ENCODE results near the gene ITPRID1.

The ITPRID1 gene

GRCh38 chr7:31646942-31647341 lies 133.1 kb downstream of the ITPRID1 start:
- no peaks in the 10 kb centered on the region for H3K79me2 ChIP-seq (ENCODE audit: control insufficient read depth, low read length)
- H3K27me3 ChIP-seq (ENCODE audit: control insufficient read depth, low read length) = no peaks in the 10 kb centered on the region
- no peaks in the 10 kb centered on the region for H3F3A ChIP-seq (ENCODE audit: control insufficient read depth, insufficient read depth)
- no peaks in the 10 kb centered on the region for H3K9me2 ChIP-seq (replicated peaks; ENCODE audit: control insufficient read depth, low read length)
- TF ChIP-seq EZH2phosphoT487 (IDR thresholded peaks at IDR 0.05; ENCODE audit: borderline replicate concordance, low read length) = no peak
- no peak for TF ChIP-seq CTCF (IDR thresholded peaks at IDR 0.05; ENCODE audit: low read depth, low read length, poor library complexity, severe bottlenecking)
- no peaks in the 10 kb centered on the region for H3K4me1 ChIP-seq (ENCODE audit: control insufficient read depth, low read length)
- no peak overlapping the region for H3K27ac ChIP-seq (ENCODE audit: low read depth, low read length)
- H3K4me2 ChIP-seq (ENCODE audit: low read length) = no peak overlapping the region
- H4K20me1 ChIP-seq (ENCODE audit: control insufficient read depth, insufficient read depth, low read depth, low read length) = no peaks in the 10 kb centered on the region
- H3K36me3 ChIP-seq (ENCODE audit: control insufficient read depth, low read length) = no peaks in the 10 kb centered on the region
- no peak overlapping the region for H3K4me3 ChIP-seq (ENCODE audit: low read length)
- no peaks in the 10 kb centered on the region for H3K9me3 ChIP-seq (ENCODE audit: control insufficient read depth, insufficient read depth, low read length)

- Histone ChIP-seq H3K4me2 (ENCODE audit: low read length) (no peak overlapping the region), H3K36me3 (ENCODE audit: control insufficient read depth, low read length) (no peaks in the 10 kb centered on the region), H4K20me1 (ENCODE audit: control insufficient read depth, insufficient read depth, low read depth, low read length) (no peaks in the 10 kb centered on the region), H3K27ac (ENCODE audit: low read depth, low read length) (no peak overlapping the region), H3K79me2 (ENCODE audit: control insufficient read depth, low read length) (no peaks in the 10 kb centered on the region), H3F3A (ENCODE audit: control insufficient read depth, insufficient read depth) (no peaks in the 10 kb centered on the region), H3K9me3 (ENCODE audit: control insufficient read depth, insufficient read depth, low read length) (no peaks in the 10 kb centered on the region), H3K27me3 (ENCODE audit: control insufficient read depth, low read length) (no peaks in the 10 kb centered on the region), H3K9me2 (replicated peaks; ENCODE audit: control insufficient read depth, low read length) (no peaks in the 10 kb centered on the region), H3K4me1 (ENCODE audit: control insufficient read depth, low read length) (no peaks in the 10 kb centered on the region), H3K4me3 (ENCODE audit: low read length) (no peak overlapping the region)
- no peak for TF ChIP-seq CTCF (IDR thresholded peaks at IDR 0.05; ENCODE audit: low read depth, low read length, poor library complexity, severe bottlenecking)
- no peak for TF ChIP-seq EZH2phosphoT487 (IDR thresholded peaks at IDR 0.05; ENCODE audit: borderline replicate concordance, low read length)
Measured at GRCh38 chr7:31647511-31647910, 133.6 kb downstream of the ITPRID1 start.

GRCh38 chr7:31648288-31648687 lies 134.4 kb downstream of the ITPRID1 start:
- Histone ChIP-seq H3K27ac (ENCODE audit: low read depth, low read length) (no peak overlapping the region), H3K9me2 (replicated peaks; ENCODE audit: control insufficient read depth, low read length) (no peaks in the 10 kb centered on the region), H3K4me3 (ENCODE audit: low read length) (no peak overlapping the region), H3K27me3 (ENCODE audit: control insufficient read depth, low read length) (no peaks in the 10 kb centered on the region), H3F3A (ENCODE audit: control insufficient read depth, insufficient read depth) (no peaks in the 10 kb centered on the region), H3K36me3 (ENCODE audit: control insufficient read depth, low read length) (no peaks in the 10 kb centered on the region), H3K79me2 (ENCODE audit: control insufficient read depth, low read length) (no peaks in the 10 kb centered on the region), H4K20me1 (ENCODE audit: control insufficient read depth, insufficient read depth, low read depth, low read length) (no peaks in the 10 kb centered on the region), H3K4me2 (ENCODE audit: low read length) (no peak overlapping the region), H3K9me3 (ENCODE audit: control insufficient read depth, insufficient read depth, low read length) (no peaks in the 10 kb centered on the region), H3K4me1 (ENCODE audit: control insufficient read depth, low read length) (no peaks in the 10 kb centered on the region)
- TF ChIP-seq CTCF (IDR thresholded peaks at IDR 0.05; ENCODE audit: low read depth, low read length, poor library complexity, severe bottlenecking) = peak; percentile 18
- no peak for TF ChIP-seq EZH2phosphoT487 (IDR thresholded peaks at IDR 0.05; ENCODE audit: borderline replicate concordance, low read length)

GRCh38 chr7:31648880-31649279 lies 135.0 kb downstream of the ITPRID1 start:
- H3K9me2 ChIP-seq (replicated peaks; ENCODE audit: control insufficient read depth, low read length) = no peaks in the 10 kb centered on the region
- no peak for TF ChIP-seq EZH2phosphoT487 (IDR thresholded peaks at IDR 0.05; ENCODE audit: borderline replicate concordance, low read length)
- no peak for TF ChIP-seq CTCF (IDR thresholded peaks at IDR 0.05; ENCODE audit: low read depth, low read length, poor library complexity, severe bottlenecking)
- H3K9me3 ChIP-seq (ENCODE audit: control insufficient read depth, insufficient read depth, low read length) = no peaks in the 10 kb centered on the region
- H3F3A ChIP-seq (ENCODE audit: control insufficient read depth, insufficient read depth) = no peaks in the 10 kb centered on the region
- no peak overlapping the region for H3K4me2 ChIP-seq (ENCODE audit: low read length)
- no peak overlapping the region for H3K4me3 ChIP-seq (ENCODE audit: low read length)
- no peaks in the 10 kb centered on the region for H4K20me1 ChIP-seq (ENCODE audit: control insufficient read depth, insufficient read depth, low read depth, low read length)
- no peaks in the 10 kb centered on the region for H3K4me1 ChIP-seq (ENCODE audit: control insufficient read depth, low read length)
- no peaks in the 10 kb centered on the region for H3K36me3 ChIP-seq (ENCODE audit: control insufficient read depth, low read length)
- no peaks in the 10 kb centered on the region for H3K27me3 ChIP-seq (ENCODE audit: control insufficient read depth, low read length)
- no peaks in the 10 kb centered on the region for H3K79me2 ChIP-seq (ENCODE audit: control insufficient read depth, low read length)
- no peak overlapping the region for H3K27ac ChIP-seq (ENCODE audit: low read depth, low read length)
